Common myeloid progenitor, CD34-positive (primary cell): Measurements from ENCODE around the gene HOXD3.

Experiments
- CTCF ChIA-PET: fragments of 350-600 bp; sonication (Branson Sonifier 250); formaldehyde crosslinking; loops from one replicate; lab custom pipeline; 2021; ENCODE audit warnings: antibody characterized with exemption; lab: Charles Lee
- POLR2A ChIA-PET: fragments of 350-600 bp; sonication (Branson Sonifier 250); formaldehyde crosslinking; loops from one replicate; lab custom pipeline; 2021; ENCODE audit warnings: antibody characterized with exemption; lab: Charles Lee
- DNase-seq, 3 donors: peaks; one replicate each; pipeline versions ENCODE4 v3.0.0 to v3.0.0-alpha.2; 2013
- H3K27ac ChIP-seq, 2 experiments: 1 replicate in 1 of 2; 2 replicates in 1 of 2; pipeline ENCODE4 v1.7.0; 2013; ENCODE audit warnings: inconsistent platforms in 2 of 2, low read length in 2 of 2, mild to moderate bottlenecking in 2 of 2, low read depth in 1 of 2, moderate library complexity in 1 of 2; ENCODE audit not compliant: severe bottlenecking in 2 of 2, insufficient read depth in 1 of 2, poor library complexity in 1 of 2
- H3K27me3 ChIP-seq, 5 experiments: replicated peaks in 2 of 5; 1 replicate in 3 of 5; 2 replicates in 2 of 5; pipeline versions ENCODE4 v1.6.1 to v1.7.0; 2013; ENCODE audit warnings: low read length in 4 of 5, mild to moderate bottlenecking in 2 of 5, moderate library complexity in 2 of 5, inconsistent platforms in 1 of 5; ENCODE audit not compliant: insufficient read depth in 5 of 5, control insufficient read depth in 4 of 5
- H3K36me3 ChIP-seq, 4 experiments: 1 replicate in 2 of 4; 2 replicates in 2 of 4; pipeline versions ENCODE4 v1.6.1 to v1.7.0; 2013; ENCODE audit warnings: low read length in 3 of 4, control low read depth in 1 of 4, mild to moderate bottlenecking in 1 of 4; ENCODE audit not compliant: control insufficient read depth in 4 of 4, insufficient read depth in 4 of 4
- H3K4me1 ChIP-seq, 4 experiments: 1 replicate in 3 of 4; 2 replicates in 1 of 4; pipeline versions ENCODE4 v1.6.1 to v1.7.1; 2013; ENCODE audit warnings: low read length in 3 of 4, mild to moderate bottlenecking in 3 of 4, control low read depth in 1 of 4, inconsistent platforms in 1 of 4, moderate library complexity in 1 of 4; ENCODE audit not compliant: control insufficient read depth in 4 of 4, insufficient read depth in 4 of 4; ENCODE audit errors: control extremely low read depth in 1 of 4
- H3K4me3 ChIP-seq, 7 experiments: 1 replicate in 4 of 7; 2 replicates in 3 of 7; pipeline versions ENCODE4 v1.5.1 to v1.7.0; 2013; ENCODE audit warnings: mild to moderate bottlenecking in 7 of 7, low read length in 6 of 7, moderate library complexity in 6 of 7, inconsistent platforms in 2 of 7, low read depth in 2 of 7, control low read depth in 1 of 7; ENCODE audit not compliant: insufficient read depth in 4 of 7, control insufficient read depth in 1 of 7; ENCODE audit errors: extremely low read depth in 1 of 7
- H3K9me3 ChIP-seq, 5 experiments: 1 replicate in 4 of 5; 2 replicates in 1 of 5; pipeline versions ENCODE4 v1.6.1 to v1.7.1; 2013; ENCODE audit warnings: low read length in 4 of 5, mild to moderate bottlenecking in 2 of 5, inconsistent platforms in 1 of 5, low read depth in 1 of 5, moderate library complexity in 1 of 5; ENCODE audit not compliant: control insufficient read depth in 4 of 5, insufficient read depth in 2 of 5; ENCODE audit errors: control extremely low read depth in 1 of 5
- WGBS: methylation state at CpG from one replicate; pipeline ENCODE4 v1.1.5; 2013; ENCODE audit not compliant: insufficient coverage; 5-methylcytosine and 5-hydroxymethylcytosine counted together

HOXD3 gene

DNA sequence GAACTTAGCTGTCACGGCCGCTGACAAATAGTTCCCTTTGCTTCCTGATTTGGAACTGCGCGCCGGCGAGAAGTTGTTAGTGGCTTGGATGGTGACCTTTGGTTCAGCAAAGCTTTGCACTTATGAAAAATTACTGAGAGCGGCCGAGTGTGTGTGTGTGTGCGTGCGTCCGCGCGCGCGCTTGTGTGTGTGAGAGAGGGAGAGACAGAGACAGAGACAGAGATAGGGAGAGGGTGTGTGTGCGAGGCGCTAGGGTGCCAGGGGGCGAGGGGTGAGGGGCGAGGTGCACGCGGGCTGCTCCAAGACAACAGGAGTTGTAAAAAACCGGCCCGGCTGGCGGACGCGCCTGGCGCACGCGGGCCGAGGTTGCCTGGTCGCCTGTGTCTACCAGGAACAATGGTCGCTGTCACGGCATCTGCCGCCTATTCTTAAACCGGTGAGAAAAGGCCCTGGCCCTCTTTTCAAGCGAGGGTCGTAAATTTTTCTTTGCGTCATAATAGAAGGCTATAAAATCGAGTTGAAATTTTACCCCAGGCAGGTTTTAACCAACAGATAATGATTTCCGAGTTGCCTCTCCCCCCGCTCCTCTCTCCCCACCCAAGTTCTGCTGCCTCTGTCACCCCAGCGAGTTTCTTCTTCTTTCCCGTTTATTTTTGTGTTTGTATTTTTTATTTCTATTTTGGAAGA is 535 bp downstream of the HOXD3 start:
- peaks cover 14 to 100% (median 67%) of the 10 kb centered on the region in 5 experiments for H3K27me3 ChIP-seq
- ChIA-PET POLR2A (no interaction called here), CTCF (interaction anchor here (1.0 kb wide), 1 partner anchor 9 kb away, joined by 3 read pairs; no protein-coding TSS in a partner anchor)
- peaks cover 0 to 7% (median 3%) of the 10 kb centered on the region in 4 experiments for H3K4me1 ChIP-seq
- DNase-seq, result peak in 1 of 3 donors; percentile 41
- 5% methylated on average over 32 of the region's 43 CpGs for WGBS
- no peak overlapping the region for H3K27ac ChIP-seq
- H3K4me3 ChIP-seq, result no peak overlapping the region
- peaks cover 0 to 10% (median 0%) of the 10 kb centered on the region in 5 experiments for H3K9me3 ChIP-seq
- no peaks in the 10 kb centered on the region for H3K36me3 ChIP-seq

GRCh38 chr2:176158186-176158591 is 1.1 kb downstream of the HOXD3 start:
- DNase-seq, result no peak
- peaks cover 14 to 100% (median 69%) of the 10 kb centered on the region in 5 experiments for H3K27me3 ChIP-seq
- H3K4me3 ChIP-seq, result no peak overlapping the region
- WGBS, result 4% methylated on average over 10 of the region's 22 CpGs
- ChIA-PET CTCF (interaction anchor here (1.0 kb wide), 1 partner anchor 9 kb away, joined by 3 read pairs; no protein-coding TSS in a partner anchor), POLR2A (no interaction called here)
- no peaks in the 10 kb centered on the region for H3K36me3 ChIP-seq
- peaks cover 0 to 10% (median 0%) of the 10 kb centered on the region in 5 experiments for H3K9me3 ChIP-seq
- no peak overlapping the region for H3K27ac ChIP-seq
- H3K4me1 ChIP-seq, result peaks cover 0 to 7% (median 3%) of the 10 kb centered on the region in 4 experiments

DNA sequence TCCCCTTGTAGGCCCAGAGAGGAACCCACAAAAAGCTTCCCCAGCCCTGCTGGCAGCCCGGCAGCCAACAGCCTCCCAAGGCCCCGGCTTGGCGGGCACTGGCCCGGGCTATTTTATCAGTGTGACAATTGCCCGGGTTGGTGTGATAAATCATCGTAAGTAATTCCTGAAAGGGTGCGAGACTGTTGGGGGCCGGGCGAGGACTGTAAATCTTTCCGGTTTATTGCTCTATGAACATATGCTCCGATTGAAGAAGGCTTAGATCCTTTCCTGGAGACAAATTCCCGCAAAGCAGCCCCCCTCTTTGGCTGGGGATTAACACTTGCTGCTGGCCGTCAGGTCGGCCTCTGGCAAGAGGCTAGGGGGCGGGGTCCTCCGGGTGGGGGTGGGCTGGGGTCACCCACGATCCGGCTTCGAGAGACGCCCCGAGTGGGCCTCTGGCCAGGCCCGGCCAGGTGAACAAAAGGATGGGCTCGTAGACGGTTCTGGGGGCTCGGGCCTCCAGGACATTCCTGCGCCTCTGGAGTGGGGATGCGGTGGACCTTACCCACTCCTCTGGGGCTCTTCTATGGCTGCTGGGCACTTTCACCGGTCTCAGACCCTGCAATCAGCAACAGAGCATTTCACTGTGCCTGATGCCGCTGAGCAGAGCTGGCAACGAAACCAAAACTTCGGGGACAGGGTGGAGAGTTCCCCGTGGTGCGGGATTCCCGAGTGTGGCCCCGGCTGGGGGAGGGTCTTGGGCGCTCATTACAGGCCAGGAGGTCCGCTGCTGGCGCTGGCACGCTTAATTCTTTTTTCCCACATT is 2.0 kb downstream of the HOXD3 start:
- no peak overlapping the region for H3K4me3 ChIP-seq
- H3K27me3 ChIP-seq, result peaks cover 16 to 100% (median 72%) of the 10 kb centered on the region in 5 experiments
- POLR2A ChIA-PET, result no interaction called here
- 7% methylated on average over 26 of the region's 39 CpGs for WGBS
- peaks cover 0 to 7% (median 3%) of the 10 kb centered on the region in 4 experiments for H3K4me1 ChIP-seq
- CTCF ChIA-PET, result no interaction called here
- H3K27ac ChIP-seq, result no peak overlapping the region
- H3K9me3 ChIP-seq, result peaks cover 0 to 11% (median 0%) of the 10 kb centered on the region in 5 experiments
- DNase-seq, result no peak
- no peaks in the 10 kb centered on the region for H3K36me3 ChIP-seq

DNA sequence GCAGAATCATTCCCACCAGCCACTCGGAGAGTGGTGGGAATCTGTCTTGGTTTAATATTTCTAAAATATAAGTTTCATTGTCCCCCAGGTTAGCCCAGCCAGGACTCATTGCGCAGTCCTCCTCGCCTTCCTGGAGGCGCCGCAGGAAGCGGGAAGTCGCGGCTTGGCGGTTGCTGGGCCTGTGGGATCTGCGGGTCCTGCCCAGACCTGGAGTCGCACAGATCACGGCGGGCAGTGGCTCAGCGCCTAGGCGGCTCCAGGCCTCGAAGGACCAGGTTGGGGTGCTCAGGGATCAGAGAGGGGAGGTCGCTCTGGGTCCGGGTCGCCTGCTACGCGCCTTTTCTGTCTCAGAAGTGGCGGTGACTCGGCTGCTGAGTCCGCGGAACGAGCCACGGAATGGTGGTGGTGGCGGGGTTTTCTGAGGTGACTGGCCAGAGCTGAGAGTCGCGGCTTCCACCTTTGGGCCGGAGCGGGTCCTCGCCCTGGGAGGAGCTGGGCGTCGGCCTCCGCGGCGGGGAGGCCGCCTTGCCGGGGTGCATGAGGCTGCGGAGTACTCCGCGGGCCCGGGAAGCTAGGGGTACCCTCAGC is 2.6 kb downstream of the HOXD3 start:
- ChIA-PET POLR2A (no interaction called here), CTCF (interaction anchor here (1.2 kb wide), 1 partner anchor 14 kb away, joined by 3 read pairs; no protein-coding TSS in a partner anchor)
- no peak overlapping the region for H3K4me3 ChIP-seq
- H3K36me3 ChIP-seq, result no peaks in the 10 kb centered on the region
- peaks cover 0 to 16% (median 0%) of the 10 kb centered on the region in 5 experiments for H3K9me3 ChIP-seq
- peaks cover 0 to 10% (median 7%) of the 10 kb centered on the region in 4 experiments for H3K4me1 ChIP-seq
- DNase-seq, result no peak
- H3K27me3 ChIP-seq, result peaks cover 16 to 100% (median 75%) of the 10 kb centered on the region in 5 experiments
- 4% methylated on average over 35 of the region's 44 CpGs for WGBS
- no peak overlapping the region for H3K27ac ChIP-seq

DNA sequence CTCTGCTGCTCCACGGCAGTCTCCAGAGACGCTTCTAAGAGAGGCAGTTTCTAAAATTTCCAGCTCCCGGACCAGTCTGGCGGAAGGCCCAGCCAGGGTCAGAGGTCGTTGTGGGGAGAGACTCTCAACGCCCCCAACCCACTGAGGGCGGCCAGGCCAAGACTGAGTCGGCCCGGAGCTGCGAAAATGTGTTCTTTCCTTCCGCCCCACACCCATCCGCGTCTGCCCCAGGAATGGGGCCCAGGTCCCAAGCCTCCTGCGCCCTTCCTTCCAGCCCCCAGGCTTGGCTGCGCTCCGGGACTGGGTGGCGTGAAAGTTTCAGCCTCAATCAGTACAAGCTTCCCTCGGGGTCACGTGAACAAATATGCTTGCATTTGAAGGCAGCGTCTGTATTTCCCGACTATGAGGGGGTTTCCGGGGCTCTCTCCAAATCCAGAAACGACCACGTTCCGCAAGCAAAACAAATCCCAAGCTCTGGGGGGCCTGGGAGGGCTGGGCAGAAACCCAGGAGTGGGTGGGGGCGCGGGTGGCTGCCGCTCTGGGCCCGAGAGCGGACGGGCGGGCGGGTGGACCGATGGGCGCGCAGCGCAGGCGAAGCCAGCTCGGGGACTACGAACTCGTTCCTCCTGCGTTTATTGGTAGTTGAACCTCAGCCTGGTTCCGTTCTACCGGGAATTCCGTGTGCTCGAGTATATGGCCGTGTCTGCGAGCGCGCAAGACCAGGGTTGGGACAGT is 3.3 kb downstream of the HOXD3 start:
- ChIA-PET CTCF (interaction anchor here (1.2 to 2.2 kb wide), 5 partner anchors 10 to 89 kb away, joined by 3 to 5 read pairs (median 4); partner anchors contain the start of gene HOXD4), POLR2A (no interaction called here)
- peaks cover 0 to 17% (median 0%) of the 10 kb centered on the region in 5 experiments for H3K9me3 ChIP-seq
- H3K36me3 ChIP-seq, result no peaks in the 10 kb centered on the region
- H3K4me1 ChIP-seq, result peaks cover 0 to 17% (median 14%) of the 10 kb centered on the region in 4 experiments
- no peak overlapping the region for H3K27ac ChIP-seq
- no peak for DNase-seq
- WGBS, result 6% methylated on average over 37 of the region's 50 CpGs
- peaks cover 14 to 100% (median 77%) of the 10 kb centered on the region in 5 experiments for H3K27me3 ChIP-seq
- no peak overlapping the region for H3K4me3 ChIP-seq
